ENCODE results near the gene LYPD6.

GRCh38 chr2:149281441-149281840, 48.9 kb upstream of the LYPD6 start:
- TF ChIP-seq POLR2A (IDR thresholded peaks at IDR 0.05) = no peak
- TF ChIP-seq, protein P1, sequence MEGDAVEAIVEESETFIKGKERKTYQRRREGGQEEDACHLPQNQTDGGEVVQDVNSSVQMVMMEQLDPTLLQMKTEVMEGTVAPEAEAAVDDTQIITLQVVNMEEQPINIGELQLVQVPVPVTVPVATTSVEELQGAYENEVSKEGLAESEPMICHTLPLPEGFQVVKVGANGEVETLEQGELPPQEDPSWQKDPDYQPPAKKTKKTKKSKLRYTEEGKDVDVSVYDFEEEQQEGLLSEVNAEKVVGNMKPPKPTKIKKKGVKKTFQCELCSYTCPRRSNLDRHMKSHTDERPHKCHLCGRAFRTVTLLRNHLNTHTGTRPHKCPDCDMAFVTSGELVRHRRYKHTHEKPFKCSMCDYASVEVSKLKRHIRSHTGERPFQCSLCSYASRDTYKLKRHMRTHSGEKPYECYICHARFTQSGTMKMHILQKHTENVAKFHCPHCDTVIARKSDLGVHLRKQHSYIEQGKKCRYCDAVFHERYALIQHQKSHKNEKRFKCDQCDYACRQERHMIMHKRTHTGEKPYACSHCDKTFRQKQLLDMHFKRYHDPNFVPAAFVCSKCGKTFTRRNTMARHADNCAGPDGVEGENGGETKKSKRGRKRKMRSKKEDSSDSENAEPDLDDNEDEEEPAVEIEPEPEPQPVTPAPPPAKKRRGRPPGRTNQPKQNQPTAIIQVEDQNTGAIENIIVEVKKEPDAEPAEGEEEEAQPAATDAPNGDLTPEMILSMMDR (IDR thresholded peaks at IDR 0.05) = no peak

Measured in Peyer's patch (tissue), 4 donors.